Mucosa of stomach (tissue), 1 donor: ENCODE data around the gene COA6.

Experiments used
- H3K27me3 ChIP-seq: one replicate; pipeline ENCODE4 v1.7.0; 2013; ENCODE audit warnings: mild to moderate bottlenecking, low read length; ENCODE audit not compliant: control insufficient read depth, insufficient read depth
- H3K36me3 ChIP-seq: one replicate; pipeline ENCODE4 v1.7.0; 2013; ENCODE audit warnings: low read length; ENCODE audit not compliant: control insufficient read depth, insufficient read depth
- H3K4me1 ChIP-seq: one replicate; pipeline ENCODE4 v1.7.0; 2013; ENCODE audit warnings: mild to moderate bottlenecking, low read length; ENCODE audit not compliant: control insufficient read depth, insufficient read depth
- H3K4me3 ChIP-seq: one replicate; pipeline ENCODE4 v1.7.0; 2013; ENCODE audit warnings: low read length
- H3K9ac ChIP-seq: one replicate; pipeline ENCODE4 v1.7.0; 2013; ENCODE audit warnings: mild to moderate bottlenecking, low read length, moderate library complexity
- H3K9me3 ChIP-seq: one replicate; pipeline ENCODE4 v1.7.0; 2013; ENCODE audit warnings: mild to moderate bottlenecking, low read length, moderate library complexity; ENCODE audit not compliant: control insufficient read depth
- donor health status: Pancreatic carcinoma.

The COA6 gene

GRCh38 chr1:234429434-234429806, 56.2 kb downstream of the COA6 start:
- Histone ChIP-seq H3K4me1 (no peaks in the 10 kb centered on the region), H3K27me3 (no peaks in the 10 kb centered on the region), H3K36me3 (no peaks in the 10 kb centered on the region), H3K4me3 (no peak overlapping the region), H3K9ac (no peak overlapping the region), H3K9me3 (no peaks in the 10 kb centered on the region)

DNA sequence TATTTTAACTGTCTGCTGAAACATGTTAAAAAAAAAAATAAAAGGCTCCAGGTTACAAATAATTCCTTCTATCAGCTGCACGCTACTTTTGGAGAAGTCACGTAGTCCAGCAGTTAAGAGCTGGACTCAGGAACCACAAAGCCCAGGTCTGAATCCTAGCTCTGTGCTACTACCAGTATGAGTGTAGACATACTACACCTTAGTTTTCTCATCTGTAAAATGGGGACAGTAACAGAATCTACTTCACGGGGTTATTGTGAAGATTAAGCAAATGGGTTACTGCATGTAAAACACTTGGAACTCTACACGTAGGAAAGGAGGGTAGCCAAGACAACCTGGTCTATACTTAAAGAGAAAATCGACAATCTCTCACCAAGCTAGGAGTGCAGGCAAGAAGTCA, 57.4 kb downstream of the COA6 start:
- Histone ChIP-seq H3K27me3 (no peaks in the 10 kb centered on the region), H3K36me3 (no peaks in the 10 kb centered on the region), H3K9me3 (no peaks in the 10 kb centered on the region), H3K9ac (no peak overlapping the region), H3K4me1 (no peaks in the 10 kb centered on the region), H3K4me3 (no peak overlapping the region)

GRCh38 chr1:234431255-234431654, 58.0 kb downstream of the COA6 start:
- no peaks in the 10 kb centered on the region for H3K9me3 ChIP-seq
- no peak overlapping the region for H3K9ac ChIP-seq
- no peaks in the 10 kb centered on the region for H3K27me3 ChIP-seq
- no peak overlapping the region for H3K4me3 ChIP-seq
- no peaks in the 10 kb centered on the region for H3K4me1 ChIP-seq
- H3K36me3 ChIP-seq: no peaks in the 10 kb centered on the region

GRCh38 chr1:234433563-234434285, 60.5 kb downstream of the COA6 start:
- no peaks in the 10 kb centered on the region for H3K27me3 ChIP-seq
- H3K9me3 ChIP-seq: no peaks in the 10 kb centered on the region
- no peaks in the 10 kb centered on the region for H3K4me1 ChIP-seq
- no peak overlapping the region for H3K9ac ChIP-seq
- no peak overlapping the region for H3K4me3 ChIP-seq
- H3K36me3 ChIP-seq: no peaks in the 10 kb centered on the region
